Endothelial cell of hepatic sinusoid (primary cell): ENCODE results near the gene HOXB13.

Source experiments
- in situ Hi-C: cut with HindIII; loops from 2 replicates; pipeline ENCODE4 v1.10.0; 2017; ENCODE audit warnings: low sequenced_read_pairs

HOXB13 gene

GRCh38 chr17:48717367-48718226 is 11.0 kb downstream of the HOXB13 start:
- in situ Hi-C loops: loop anchor here (5.0 kb wide), 1 partner anchor 95 kb away; no protein-coding TSS in a partner anchor

GRCh38 chr17:48716549-48716948 is 12.0 kb downstream of the HOXB13 start:
- in situ Hi-C loops: loop anchor here (5.0 kb wide), 1 partner anchor 94 kb away; no protein-coding TSS in a partner anchor

GRCh38 chr17:48715496-48716399 is 12.8 kb downstream of the HOXB13 start:
- in situ Hi-C loops: loop anchor here (5.0 kb wide), 1 partner anchor 93 kb away; no protein-coding TSS in a partner anchor

- in situ Hi-C loops: no loop called here
Observed at GRCh38 chr17:48711128-48711527, 17.4 kb downstream of the HOXB13 start.

GRCh38 chr17:48704361-48705248 is 23.9 kb downstream of the HOXB13 start:
- in situ Hi-C loops: no loop called here

- in situ Hi-C loops: no loop called here
Observed at GRCh38 chr17:48701864-48702532, 26.6 kb downstream of the HOXB13 start.

- in situ Hi-C loops: no loop called here
Observed at GRCh38 chr17:48693178-48693577, 35.4 kb downstream of the HOXB13 start.

- in situ Hi-C loops: no loop called here
Observed at GRCh38 chr17:48692049-48692448, 36.5 kb downstream of the HOXB13 start.

- in situ Hi-C loops: no loop called here
Observed at GRCh38 chr17:48690655-48691054, 37.9 kb downstream of the HOXB13 start.

GRCh38 chr17:48681609-48682008 is 46.9 kb downstream of the HOXB13 start:
- in situ Hi-C loops: no loop called here

GRCh38 chr17:48679385-48680096 is 49.0 kb downstream of the HOXB13 start:
- in situ Hi-C loops: loop anchor here (5.0 kb wide), 1 partner anchor 73 kb away; no protein-coding TSS in a partner anchor

- in situ Hi-C loops: loop anchor here (5.0 kb wide), 1 partner anchor 74 kb away; no protein-coding TSS in a partner anchor
Observed at GRCh38 chr17:48678141-48678971, 50.2 kb downstream of the HOXB13 start.

- in situ Hi-C loops: loop anchor here (5.0 kb wide), 1 partner anchor 75 kb away; no protein-coding TSS in a partner anchor
Observed at GRCh38 chr17:48676963-48677558, 51.5 kb downstream of the HOXB13 start.
